RPMI7951 (cell line): ENCODE results near the gene SCN10A. TPM values are rescaled to one million over a fixed set of nuclear protein-coding genes. Genes with fewer than 3 reads are reported as not detected.

Experiments
- DNase-seq: peaks from one replicate; pipeline ENCODE4 v3.0.0-alpha.2; 2012; ENCODE audit warnings: low read depth
- total RNA-seq: library from RNA; depleted of rRNA; stranded (reverse); fragments of >200 nt; shearing (Covaris generic); gene quantifications from 2 replicates; pipeline ENCODE4 v1.2.3, GENCODE V29; 2014; rRNA removed

The SCN10A gene
- total RNA-seq: not detected in 2 replicates

GRCh38 chr3:38816026-38816425, at the start of gene SCN10A:
Gene SCN10A, minus strand, starts transcription at chr3:38816217. Its CDS starts 22,207 bp downstream, at chr3:38794010.
- no peak for DNase-seq

DNA sequence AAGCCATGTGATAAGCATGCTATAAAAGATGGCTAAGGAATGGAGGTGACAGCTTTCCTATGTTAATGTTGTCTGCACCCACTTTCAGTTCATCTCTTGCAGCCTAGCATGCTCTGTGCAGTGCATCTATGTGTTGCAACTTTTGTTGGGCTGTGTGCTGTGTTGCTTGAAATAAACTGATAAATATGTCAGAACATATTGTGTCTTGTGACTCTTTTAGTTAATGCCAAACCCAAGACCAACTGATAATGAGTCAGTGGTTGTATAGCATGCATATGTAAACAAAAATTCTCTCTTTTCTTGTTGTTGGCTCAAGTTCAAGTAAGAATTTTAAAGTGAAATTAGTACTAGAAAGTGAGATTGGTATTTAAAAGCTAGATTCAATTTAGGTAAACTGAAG, 37.0 kb upstream of the SCN10A start:
- no peak for DNase-seq

DNA sequence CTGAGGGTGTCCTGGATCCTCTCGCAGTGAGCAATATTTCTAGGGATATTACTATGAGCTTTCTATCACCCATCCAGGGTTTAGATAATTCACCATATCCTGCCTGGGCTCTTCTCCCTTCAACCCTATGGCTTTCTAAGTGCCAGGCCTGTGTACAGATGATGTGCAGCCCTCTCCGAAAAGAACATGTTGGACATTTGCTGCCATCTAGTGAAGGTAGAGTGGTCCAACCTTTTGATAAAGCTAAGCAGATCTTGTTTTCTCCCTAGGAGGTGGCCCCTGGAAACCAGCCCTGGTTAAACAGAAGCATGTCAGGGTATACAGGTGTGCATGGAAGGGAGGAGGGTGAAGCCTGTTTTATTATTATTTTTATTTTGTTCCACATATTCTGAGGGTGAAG, 27.9 kb upstream of the SCN10A start:
- peak; percentile 60 for DNase-seq

DNA sequence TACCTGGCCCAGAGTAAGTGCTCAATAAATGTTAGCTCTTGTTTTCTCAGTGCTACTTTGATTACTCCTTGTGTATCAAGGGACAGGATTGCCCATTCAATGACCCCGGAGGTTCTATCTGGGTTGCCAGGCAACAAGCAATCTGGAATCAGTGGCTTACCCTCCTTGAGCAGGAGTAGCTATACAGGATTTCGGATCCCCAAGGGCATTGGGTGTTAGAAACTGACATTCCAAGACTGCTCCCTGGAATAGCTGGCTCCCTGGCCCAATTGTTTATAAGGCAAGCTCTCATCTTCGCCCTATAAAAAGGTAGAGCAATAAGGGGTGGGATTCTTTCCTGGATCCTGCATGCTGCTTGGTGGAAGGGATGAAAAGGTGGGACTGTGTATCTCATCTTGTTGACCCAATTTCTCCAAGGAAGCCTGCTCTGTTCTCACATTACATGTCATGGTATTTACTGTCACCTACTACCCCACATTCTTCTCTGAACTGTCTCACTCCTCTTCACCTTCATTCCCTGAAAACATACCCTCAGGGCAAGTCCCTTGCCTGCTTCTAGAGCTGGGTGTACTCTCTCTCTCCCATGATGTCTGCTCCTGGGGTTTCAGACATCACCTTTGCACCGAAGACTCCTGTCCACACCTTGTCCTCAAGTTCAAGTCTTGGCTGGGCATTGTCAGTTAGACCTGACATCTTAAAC, 26.4 kb upstream of the SCN10A start:
- DNase-seq: no peak

GRCh38 chr3:38840987-38841386, 25.0 kb upstream of the SCN10A start:
- DNase-seq: peak; percentile 41

- no peak for DNase-seq
Measured at GRCh38 chr3:38837358-38837757, 21.3 kb upstream of the SCN10A start.

DNA sequence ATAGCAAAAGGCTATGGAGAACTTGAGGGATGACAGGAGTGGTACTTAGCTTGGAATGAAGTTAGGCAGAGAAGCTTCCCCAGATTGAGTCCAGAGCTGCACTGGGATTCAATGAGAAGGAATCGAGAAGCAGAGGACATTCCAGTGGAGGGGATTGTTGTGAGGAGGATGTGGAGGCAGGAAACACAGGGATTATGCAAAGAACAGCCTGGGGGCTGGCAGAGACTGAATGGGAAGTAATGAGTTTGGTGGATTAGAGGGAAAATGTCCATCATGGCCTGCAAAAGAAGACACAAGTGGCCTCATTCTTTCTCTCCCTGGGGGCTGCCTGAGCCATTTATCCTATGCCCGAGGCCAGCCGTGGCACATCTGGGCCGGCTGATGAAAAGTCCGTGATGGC, 20.5 kb upstream of the SCN10A start:
- DNase-seq: peak; percentile 29

- peak; percentile 60 for DNase-seq
Measured at GRCh38 chr3:38835939-38836338, 19.9 kb upstream of the SCN10A start.

- DNase-seq: peak; percentile 28
Measured at GRCh38 chr3:38834717-38835116, 18.7 kb upstream of the SCN10A start.

GRCh38 chr3:38834110-38834509, 18.1 kb upstream of the SCN10A start:
- peak; percentile 91 for DNase-seq

DNA sequence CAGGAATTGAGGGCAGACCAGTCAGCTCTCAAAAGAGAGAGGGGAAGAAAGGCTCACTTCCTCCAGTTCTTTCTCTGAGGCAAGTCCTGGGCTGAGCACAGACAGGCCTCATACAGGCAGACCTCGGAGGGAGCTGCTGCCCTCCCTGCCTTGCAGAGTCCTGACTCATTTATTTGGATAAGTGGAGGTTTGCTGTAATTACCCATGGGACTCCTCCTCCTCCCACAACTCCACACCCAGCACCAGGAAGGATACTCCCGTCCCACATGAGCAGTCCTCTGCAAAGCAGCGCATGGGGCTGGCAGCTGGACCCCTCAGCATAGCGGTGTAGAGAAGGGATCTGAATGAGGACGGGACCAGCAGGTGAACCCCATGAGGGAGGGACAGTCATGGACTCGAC, 13.4 kb upstream of the SCN10A start:
- DNase-seq: peak; percentile 82

- DNase-seq: no peak
Measured at GRCh38 chr3:38828681-38829080, 12.7 kb upstream of the SCN10A start.

- DNase-seq: no peak
Measured at GRCh38 chr3:38827791-38828190, 11.8 kb upstream of the SCN10A start.

GRCh38 chr3:38826001-38826400, 10.0 kb upstream of the SCN10A start:
- DNase-seq: no peak

DNA sequence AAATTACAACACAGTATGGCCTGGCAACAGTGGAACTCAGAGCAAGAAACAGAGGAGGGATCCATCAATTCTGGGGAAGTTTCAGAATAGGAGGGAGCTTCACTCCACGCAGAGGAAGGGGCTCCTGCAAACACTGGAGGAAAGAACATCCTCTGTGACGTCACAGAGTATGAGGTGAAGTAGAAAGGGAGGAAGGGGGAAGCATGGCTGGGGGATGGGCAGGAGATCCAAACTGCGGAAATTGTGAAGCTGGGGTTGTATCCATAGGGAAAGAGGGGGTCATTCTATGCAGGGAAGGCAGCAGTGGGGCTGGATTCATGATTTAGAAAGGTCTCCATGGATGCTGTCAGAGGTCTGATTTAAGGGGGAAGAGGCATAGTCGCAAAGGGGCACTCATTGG, 8.3 kb upstream of the SCN10A start:
- no peak for DNase-seq

DNA sequence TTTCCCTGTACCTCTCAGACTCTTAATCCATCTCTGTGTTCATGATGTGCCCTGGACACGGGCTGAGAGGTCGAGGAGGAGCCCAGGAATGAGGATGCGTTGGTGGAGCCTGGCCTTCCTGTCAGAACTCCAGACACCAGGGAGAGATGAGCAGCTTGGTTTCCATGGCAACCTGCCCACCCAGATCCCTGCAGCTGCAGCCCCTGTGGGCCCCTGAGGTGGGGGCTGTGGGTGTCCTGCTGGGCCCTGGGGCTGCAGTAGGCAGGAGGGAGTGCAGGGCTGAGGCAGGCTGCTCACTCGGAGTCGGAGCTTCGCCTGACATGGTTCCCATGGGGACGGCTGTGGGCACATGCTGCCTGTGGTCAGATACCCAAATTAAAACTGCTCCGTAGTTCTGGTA, 7.7 kb upstream of the SCN10A start:
- DNase-seq: no peak

DNA sequence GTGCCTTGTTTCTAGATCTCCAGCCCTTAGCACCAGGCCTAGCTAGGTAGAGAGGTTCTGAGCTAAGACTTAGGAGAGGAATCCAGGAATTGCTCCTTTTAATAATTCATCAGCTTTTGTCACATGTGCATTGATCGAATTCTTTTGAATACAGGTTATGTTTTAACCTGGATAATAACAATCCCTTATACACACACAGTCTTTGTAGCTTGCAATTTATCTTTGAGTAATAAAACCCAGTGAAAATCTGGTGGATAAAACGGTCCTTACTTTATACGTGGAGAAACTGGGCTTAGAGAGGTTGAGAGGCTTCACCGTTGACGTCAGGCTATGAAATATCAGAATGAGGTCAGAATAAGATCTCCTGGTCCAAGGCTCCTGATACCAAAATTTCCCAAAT, 7.2 kb upstream of the SCN10A start:
- no peak for DNase-seq

GRCh38 chr3:38811822-38812221, 4.2 kb downstream of the SCN10A start:
- no peak for DNase-seq

- DNase-seq: peak; percentile 72
Measured at GRCh38 chr3:38805765-38806386, 10.1 kb downstream of the SCN10A start.

DNA sequence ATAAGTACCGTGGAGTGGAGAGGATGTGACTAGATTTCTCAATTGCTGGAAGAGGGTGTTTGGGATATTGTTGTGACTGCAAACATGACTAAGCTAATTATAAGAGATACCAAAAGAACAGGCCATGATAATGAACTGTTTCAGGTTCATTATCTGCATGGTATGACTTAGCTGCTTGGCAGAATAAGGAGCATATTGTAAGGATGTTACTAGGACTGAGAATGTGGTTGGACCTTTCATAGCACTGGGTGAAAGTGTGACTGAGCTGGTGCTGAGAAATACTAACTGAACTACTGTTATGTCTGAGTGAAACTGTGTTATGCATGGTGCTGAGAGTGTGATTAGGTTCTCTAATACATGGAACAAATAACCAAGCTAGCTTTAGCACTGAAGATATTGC, 11.0 kb downstream of the SCN10A start:
- no peak for DNase-seq

- DNase-seq: no peak
Measured at GRCh38 chr3:38800511-38800910, 15.5 kb downstream of the SCN10A start.

DNA sequence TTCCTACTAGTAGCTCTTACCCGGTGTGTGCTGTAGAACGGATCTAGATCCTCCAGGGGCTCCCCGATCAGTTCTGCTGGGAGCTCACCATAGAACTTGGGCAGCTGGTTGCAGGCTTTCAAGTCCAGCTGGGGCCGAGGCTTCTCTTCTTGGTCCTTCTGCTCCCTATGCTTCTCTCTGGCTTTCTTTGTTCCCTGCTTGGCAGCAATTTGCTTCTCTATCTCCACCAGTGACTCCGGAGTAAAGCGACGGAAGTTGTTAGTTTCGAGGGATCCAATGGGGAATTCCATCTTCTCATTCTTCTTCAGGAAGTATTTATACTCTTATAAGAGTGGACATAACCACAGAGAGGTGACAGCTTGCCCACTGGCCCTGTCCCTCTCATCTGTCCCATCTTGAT, 22.3 kb downstream of the SCN10A start:
- DNase-seq: no peak

DNA sequence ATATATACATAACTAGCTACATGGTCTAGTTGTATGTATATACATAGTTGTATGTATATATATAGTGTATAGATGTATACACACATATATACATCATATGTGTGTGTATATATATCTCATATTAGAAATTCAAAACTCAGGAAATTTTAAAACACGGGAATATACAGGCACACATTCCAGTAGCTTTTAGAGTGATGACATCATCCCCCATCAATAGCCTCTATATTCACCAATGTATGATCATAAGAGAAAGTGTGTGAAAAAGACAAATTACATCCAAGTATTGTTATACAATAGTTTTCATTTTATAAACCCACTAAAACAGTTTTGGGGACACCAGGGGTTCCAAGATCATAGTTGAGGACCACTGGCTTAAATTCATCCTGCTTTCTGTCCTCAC, 23.0 kb downstream of the SCN10A start:
- DNase-seq: no peak

GRCh38 chr3:38782148-38782547, 33.9 kb downstream of the SCN10A start:
- DNase-seq: no peak
